ENCODE data around the gene ABR.

DNA sequence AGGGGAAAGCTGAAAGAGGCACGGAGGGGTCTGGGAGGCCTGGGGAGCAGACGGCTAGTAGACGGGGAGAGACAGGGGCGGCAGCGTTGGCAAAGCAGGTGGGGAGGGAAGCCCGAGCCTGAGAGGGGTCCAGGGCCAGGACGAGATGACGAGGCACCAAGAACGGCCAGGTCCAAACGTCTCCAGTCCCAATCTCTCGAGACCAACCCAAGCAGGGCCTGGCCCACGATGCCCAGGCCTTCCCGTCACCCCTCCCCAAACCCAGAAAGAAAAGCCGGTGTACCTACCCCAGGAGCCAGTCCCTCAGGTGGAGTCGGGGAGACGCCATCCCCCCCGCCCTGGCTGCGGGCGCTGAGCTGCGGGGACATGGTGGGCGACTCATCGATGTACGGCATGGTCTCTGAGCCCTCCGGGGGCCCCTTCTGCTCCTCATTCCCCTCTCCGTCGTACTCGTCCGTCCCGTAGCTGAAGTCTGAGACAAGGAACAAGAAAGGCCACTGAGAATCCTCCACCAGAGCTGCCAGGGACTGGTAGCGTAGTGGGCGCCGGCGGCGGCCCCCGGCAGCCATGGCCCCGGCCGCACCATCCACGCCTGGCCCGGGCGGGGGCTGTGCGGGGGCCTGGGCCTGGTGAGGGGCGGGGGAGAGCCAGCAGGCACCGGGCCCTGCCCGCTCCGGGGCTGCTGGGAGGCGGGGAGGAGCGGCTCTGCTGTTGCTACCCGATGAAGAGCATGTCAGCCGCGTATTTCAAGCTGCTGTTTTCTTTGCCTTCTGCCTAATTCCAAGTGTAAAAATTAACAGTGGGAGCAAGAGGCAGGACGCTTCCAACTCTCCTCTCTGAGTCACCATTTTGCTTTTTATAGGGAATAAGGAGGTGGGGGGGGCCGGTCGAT is 54.6 kb downstream of the ABR start:
- TF ChIP-seq CTCF (IDR thresholded peaks at IDR 0.05; ENCODE audit: poor library complexity, severe bottlenecking): no peak
- no peak for TF ChIP-seq TAF1 (IDR thresholded peaks at IDR 0.05; ENCODE audit: low read depth)
- no peak for TF ChIP-seq RAD21 (conservative IDR thresholded peaks at IDR 0.05)
- TF ChIP-seq POLR2AphosphoS5 (IDR thresholded peaks at IDR 0.05): no peak
- TF ChIP-seq MXI1 (conservative IDR thresholded peaks at IDR 0.05; ENCODE audit: poor library complexity, severe bottlenecking): no peak
- TF ChIP-seq EP300 (conservative IDR thresholded peaks at IDR 0.05; ENCODE audit: poor library complexity, severe bottlenecking): no peak
